DMS153 treated with DMSO at 0.1 percent for 48 hours (cell line): Measurements from ENCODE around the gene TCERG1L.

Experiments used
- DNase-seq: peaks from one replicate; lab custom pipeline; 2025; ENCODE audit not compliant: unreplicated experiment; lab: John Stamatoyannopoulos, UW

TCERG1L gene

GRCh38 chr10:131315344-131315743, 3.8 kb upstream of the TCERG1L start:
- no peak for DNase-seq

DNA sequence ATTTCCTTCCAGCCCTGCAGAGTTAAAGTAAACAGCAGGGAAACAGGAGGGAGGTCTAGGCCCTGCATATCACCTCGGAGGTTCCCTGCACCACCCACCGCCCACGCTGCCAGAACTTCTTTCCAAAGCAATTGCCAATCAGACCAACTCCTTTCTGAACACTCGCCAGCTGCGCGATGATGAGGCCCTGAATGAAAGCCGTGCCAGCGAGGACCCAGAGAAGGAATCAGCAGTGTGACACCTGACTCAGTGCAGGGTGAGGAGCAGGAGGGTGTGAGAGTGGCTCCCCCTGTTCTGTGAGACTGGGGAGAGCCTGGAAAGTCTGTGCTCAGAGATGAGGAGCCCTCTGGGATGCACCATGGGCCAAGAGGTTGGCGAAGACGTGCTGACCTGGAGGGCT, 3.3 kb upstream of the TCERG1L start:
- no peak for DNase-seq

DNA sequence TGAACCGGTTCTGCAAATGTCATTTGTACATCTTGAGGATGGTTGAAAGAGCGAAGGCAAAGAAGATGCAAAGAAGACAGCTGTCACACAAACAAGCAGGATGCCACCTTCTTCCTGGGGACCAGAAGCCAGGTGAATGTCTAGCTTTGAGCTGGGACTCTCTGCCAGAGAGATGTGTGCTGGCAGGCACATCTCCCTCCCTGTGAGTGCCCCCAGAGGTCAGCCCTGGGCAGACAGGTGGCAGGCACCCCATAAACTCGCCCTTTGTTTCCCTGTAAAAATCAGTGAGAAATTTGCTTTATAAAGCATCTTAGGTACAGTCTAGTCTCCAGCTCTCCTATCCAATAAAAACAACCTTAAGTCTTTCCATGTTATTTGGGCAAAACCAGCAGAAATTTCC, 2.6 kb upstream of the TCERG1L start:
- DNase-seq: no peak

GRCh38 chr10:131313377-131313776, 1.9 kb upstream of the TCERG1L start:
- DNase-seq: no peak

GRCh38 chr10:131312478-131312836, 936 bp upstream of the TCERG1L start:
- DNase-seq: peak; percentile 74

- DNase-seq: no peak
These were observed 190 bp downstream of the TCERG1L start for GRCh38 chr10:131311402-131311660.

DNA sequence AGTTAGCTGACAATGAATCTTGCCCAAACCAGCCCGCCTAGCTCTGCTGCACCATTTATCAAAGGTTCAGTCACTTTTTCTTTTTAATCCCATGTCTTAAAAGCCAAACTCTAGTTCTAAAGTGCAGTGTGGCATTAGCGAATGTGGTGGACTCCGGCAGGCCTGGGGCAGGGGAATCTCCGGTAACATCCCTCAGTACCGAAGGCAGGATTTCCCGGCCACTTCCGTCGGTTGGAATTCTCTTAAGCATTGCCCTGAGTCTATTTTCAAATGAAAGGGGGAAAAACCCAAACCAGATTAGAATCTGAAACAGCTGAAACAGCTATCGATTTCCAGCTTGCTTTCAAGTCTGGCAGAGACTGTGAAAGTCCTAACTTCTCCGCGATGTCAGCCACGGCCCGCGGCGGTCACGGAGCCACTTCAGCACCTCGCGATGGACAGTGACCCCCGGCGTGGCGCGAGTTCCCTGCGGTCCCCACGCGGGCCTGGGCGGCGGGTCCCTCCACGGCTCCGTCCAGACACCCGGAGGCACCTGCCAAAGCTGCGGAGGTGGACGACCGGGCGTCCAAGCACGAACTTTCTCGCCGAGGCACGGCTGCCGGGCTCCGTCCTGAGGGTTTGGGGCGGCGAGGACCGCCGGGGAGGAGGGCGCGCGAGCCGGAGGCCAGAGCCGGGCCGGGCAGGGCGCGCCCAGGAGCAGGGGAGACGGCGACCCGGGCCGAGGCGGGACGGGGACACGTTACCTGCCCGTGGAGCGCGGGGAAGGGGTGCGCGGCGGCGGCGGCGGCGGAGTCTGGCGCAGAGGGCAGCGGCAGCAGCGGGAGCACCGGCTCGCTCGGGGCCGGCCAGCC, 745 bp downstream of the TCERG1L start:
- peak; percentile 33 for DNase-seq

DNA sequence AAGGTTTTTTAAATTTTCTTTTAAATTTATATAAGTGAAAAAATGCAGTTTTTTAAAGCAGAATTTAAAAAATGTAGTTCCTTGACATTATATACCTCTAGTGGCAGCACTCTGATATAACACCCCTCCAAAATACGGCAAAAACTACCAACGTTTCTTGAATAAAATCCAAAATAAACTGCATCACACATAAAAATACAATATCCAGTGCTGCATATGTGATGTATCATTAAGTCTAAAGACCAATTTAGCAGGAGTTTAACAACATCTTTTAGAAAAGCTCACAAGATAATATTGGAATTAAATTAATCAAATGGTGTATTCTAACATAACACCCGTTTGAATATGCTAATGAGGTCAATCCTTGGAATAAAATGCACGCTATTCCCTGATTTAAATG, 1.4 kb downstream of the TCERG1L start:
- no peak for DNase-seq

- no peak for DNase-seq
These were observed 11.0 kb downstream of the TCERG1L start for GRCh38 chr10:131300508-131300907.

DNA sequence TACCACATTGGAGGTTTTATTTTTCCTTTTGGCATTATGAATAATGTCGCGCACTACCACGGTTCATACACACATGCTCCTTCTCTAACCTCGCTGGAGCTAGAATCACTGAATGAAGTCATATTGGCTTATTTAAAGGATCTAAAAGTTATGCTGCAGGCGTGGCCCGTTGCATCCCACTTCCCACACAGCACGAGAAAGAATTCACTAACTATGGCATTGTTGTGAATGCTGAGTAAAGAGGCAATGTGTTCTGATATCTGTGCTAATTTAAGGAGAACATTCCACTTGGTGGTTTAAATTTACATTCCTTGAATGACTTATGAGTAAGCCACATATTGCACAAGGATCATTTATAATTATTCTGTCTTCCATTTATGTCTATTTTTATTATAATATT, 20.7 kb downstream of the TCERG1L start:
- DNase-seq: no peak

DNA sequence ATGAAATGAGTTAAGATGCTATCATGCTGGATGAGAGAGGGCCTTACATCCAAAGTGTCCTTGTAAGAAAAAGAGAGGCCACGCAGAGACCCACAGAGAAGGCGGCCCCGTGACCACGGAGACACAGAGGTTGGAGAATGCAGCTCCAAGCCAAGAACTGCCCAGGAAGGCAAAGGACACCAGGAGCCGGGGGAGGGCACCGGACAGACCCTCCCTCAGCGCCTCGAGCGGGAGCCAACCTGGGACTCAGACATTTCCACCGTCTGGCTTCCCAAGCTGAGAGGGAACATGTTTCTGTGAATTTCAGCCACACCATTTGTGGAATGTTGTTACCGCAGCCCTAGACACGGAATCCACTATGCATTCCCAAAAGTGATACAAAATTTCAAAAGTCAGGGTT, 22.9 kb downstream of the TCERG1L start:
- no peak for DNase-seq

GRCh38 chr10:131282961-131283360, 28.6 kb downstream of the TCERG1L start:
- no peak for DNase-seq

- DNase-seq: no peak
These were observed 31.4 kb downstream of the TCERG1L start for GRCh38 chr10:131280101-131280500.

DNA sequence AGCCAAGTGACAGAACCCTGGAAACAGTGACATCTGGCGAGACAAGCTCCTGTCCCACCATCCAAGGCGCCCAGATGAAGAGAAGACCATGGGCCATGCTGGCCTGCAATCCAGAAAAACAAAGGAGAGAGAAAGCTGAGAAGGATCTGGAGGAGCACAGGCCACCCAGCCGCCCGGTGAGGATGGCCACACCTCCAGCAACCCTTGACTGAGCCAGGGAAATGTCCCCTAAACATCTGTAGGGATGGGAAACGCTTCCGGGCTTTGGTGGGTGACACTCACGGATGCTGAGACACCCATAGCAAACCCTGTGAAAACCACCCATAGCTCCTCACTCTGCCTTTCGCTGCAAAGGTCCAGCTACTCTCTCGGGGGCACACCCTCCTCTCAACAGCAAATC, 32.0 kb downstream of the TCERG1L start:
- no peak for DNase-seq

DNA sequence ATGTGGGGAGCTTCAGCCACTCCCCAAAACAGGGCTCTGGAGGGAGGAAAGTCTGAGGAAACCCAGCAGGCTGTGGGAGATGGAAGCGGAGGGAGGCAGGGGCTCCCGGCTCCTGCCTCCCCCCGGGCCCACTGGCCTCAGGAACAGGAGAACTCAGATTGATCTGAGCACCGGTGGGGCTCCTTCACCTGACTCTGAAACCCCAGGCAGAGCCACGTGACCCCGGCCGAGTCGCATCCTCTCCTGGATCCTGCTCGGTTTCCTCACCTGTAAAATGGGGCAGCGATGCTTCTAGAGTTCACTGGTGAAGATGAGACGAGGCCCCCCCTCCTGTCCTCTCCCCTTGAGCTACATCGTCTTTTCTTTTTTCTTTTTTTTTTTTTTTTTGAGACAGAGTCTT, 33.6 kb downstream of the TCERG1L start:
- no peak for DNase-seq

DNA sequence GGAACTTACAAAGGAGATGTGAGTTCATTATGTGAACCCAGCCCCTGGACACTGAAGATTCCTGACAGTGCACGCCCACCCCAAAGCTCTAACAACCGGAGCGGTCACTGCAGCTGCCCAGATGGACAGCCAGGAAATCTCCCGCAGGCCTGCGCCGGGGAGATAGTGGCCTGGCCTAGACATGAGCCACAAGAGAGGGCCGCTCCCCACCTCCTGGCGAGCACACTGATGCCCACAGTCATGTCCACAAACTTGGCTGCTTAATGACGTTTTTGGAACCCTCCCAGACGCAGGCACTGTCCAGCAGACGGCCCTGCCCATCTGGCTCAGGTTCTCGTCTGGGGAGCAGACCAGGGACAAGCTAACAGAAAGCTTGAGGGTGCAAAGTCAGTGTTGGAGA, 34.2 kb downstream of the TCERG1L start:
- no peak for DNase-seq

DNA sequence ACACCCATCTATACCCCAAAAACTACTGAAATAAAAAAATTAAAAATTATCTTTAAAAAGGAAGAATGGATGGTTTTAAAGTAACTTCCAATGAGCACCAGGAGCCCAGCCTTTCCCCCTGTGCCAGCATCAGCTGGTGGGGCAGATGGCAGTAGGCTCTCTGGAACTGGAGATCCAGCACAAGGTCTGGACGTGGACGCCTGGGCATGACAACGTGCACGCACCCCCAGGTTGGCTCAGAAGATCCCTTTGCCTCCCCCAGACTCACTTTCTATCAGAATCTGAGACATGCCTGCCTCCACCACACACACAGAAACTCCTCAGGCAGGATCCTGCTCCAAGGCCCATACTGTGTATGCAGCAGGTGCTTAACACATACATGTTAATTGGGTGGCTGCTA, 35.8 kb downstream of the TCERG1L start:
- no peak for DNase-seq

DNA sequence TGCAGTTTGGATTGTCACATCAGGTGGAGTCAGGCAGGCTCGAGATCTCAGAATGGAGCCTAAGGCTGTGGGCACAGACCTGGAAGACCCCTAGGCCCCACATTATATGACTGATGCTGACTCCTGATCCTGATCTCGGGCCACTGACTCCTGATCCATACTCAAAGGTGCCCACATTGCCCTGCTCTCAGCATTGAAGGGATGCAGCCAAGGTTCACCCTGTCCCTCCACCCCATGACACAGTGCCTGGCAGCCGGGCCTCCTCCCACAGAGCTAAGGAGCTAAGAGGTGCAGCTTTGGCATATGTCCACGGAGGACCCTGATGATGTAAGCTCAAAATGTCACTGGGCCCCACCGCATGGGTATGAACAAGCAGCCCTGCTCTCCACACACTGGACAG, 36.6 kb downstream of the TCERG1L start:
- no peak for DNase-seq

DNA sequence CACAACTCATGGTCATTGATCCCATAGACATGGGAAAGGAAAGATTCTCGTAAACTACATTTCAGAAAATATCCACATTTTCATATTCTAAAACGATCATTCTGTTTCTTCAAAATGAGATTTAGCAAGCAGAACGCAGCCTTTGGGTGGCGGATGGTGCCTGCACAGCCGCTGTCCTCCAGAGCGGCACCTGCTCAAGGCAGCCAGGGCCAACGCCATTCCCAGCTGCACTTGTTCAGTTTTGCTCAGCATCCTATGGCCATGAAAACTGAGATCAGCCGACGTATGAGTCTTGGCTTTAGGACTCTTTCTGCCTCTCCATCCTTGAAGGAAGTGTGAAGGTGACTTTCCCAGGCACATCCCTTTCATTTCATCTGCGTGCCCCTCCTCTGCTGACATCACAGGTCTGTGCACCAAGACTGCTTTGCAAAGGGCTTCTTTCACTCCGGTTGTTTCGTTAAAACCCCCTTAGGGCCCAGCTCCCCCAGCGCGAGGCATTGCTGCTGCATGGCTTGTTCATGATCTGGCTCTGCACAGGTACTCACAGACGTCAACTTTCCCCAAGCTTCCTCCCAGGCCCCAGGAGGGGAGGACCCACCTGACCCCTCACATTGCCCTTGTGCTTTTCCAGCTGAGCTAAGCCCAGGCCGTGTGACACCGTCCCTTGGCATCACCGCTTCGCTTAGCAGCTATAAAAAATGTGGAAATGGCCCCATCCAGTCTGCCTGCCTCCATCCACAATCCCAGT, 37.2 kb downstream of the TCERG1L start:
- no peak for DNase-seq

DNA sequence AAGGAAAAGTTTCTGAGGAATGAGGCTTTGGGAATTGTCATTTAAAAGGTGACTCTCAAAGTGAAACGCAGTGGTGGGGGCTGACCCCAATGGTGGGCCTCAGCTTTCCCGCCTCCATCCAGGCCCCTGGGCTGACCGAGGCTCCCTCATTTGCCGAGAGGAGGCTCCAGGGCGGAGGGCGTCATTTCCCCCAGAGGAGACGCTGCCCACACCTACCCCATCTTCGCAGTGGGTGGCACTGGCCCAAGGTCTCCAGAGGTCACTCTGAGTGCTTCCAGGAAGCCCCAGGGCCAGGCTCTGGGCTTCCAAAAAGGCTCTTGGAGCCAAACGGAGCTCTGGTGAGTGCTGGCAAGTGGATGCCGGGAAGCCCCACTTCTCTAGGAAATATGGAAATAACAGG, 38.0 kb downstream of the TCERG1L start:
- no peak for DNase-seq

GRCh38 chr10:131272897-131273451, 38.5 kb downstream of the TCERG1L start:
- no peak for DNase-seq

DNA sequence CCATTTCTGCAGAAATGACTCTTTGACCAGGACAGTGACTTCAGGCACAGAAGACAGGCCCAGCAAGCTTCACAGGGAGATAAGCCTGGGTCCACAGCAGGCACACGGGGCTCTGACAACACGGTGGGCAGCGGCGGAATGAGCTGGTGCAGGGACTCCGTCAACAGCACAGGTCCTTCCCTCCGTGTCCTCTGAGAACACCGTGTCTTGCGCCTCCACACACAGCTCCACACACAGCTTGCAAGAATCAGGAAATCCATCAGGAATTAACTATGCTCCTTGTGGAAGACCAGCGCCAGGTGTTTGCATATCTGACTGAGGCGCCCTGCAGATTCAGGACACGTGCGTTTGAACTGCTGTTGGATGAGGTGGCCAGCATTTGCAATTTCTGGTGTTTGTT, 39.6 kb downstream of the TCERG1L start:
- DNase-seq: no peak
